DMS79 (cell line): ENCODE measurements around the gene FGD2.

ENCODE experiments used
- DNase-seq: peaks from one replicate; lab custom pipeline; 2025; lab: John Stamatoyannopoulos, UW

Gene FGD2

GRCh38 chr6:36990401-36990800, 15.1 kb upstream of the FGD2 start:
- DNase-seq, result peak; percentile 20

GRCh38 chr6:36997811-36998722, 7.4 kb upstream of the FGD2 start:
- DNase-seq, result peak; percentile 83

GRCh38 chr6:36998723-36999038, 6.8 kb upstream of the FGD2 start:
- no peak for DNase-seq

GRCh38 chr6:36999061-36999750, 6.2 kb upstream of the FGD2 start:
- peak; percentile 95 for DNase-seq

GRCh38 chr6:36999751-37000125, 5.7 kb upstream of the FGD2 start:
- DNase-seq, result peak; percentile 70

- DNase-seq, result peak; percentile 61
Observed at GRCh38 chr6:37004044-37004980, 1.1 kb upstream of the FGD2 start.

- peak; percentile 42 for DNase-seq
Observed at GRCh38 chr6:37005827-37006567, 542 bp downstream of the FGD2 start.

GRCh38 chr6:37006793-37007339, 1.4 kb downstream of the FGD2 start:
- no peak for DNase-seq

- DNase-seq, result no peak
Observed at GRCh38 chr6:37007340-37008043, 2.0 kb downstream of the FGD2 start.

GRCh38 chr6:37008484-37009465, 3.3 kb downstream of the FGD2 start:
- no peak for DNase-seq

GRCh38 chr6:37010402-37010892, 5.0 kb downstream of the FGD2 start:
- DNase-seq, result no peak

GRCh38 chr6:37011656-37012378, 6.4 kb downstream of the FGD2 start:
- DNase-seq, result no peak

GRCh38 chr6:37013516-37014491, 8.3 kb downstream of the FGD2 start:
- DNase-seq, result no peak

GRCh38 chr6:37014667-37015066, 9.2 kb downstream of the FGD2 start:
- no peak for DNase-seq

GRCh38 chr6:37015532-37015931, 10.1 kb downstream of the FGD2 start:
- no peak for DNase-seq

GRCh38 chr6:37016995-37017394, 11.5 kb downstream of the FGD2 start:
- DNase-seq, result no peak

- DNase-seq, result peak; percentile 82
Observed at GRCh38 chr6:37017606-37018197, 12.2 kb downstream of the FGD2 start.
